HL-60 (cell line): ENCODE results near the gene MXRA7.

ENCODE experiments used
- DNase-seq, 2 experiments: peaks; one replicate each; pipeline ENCODE4 v3.0.0-alpha.2; 2010 to 2020; ENCODE audit warnings: low read depth in 1 of 2, low spot score in 1 of 2
- H3K27ac ChIP-seq: fragments of 250-450 bp; sonication (Bioruptor Pico); replicated peaks from 2 replicates; pipeline ENCODE4 v1.5.1; 2020; ENCODE audit warnings: mild to moderate bottlenecking, moderate library complexity
- H3K27me3 ChIP-seq: fragments of 250-450 bp; sonication (Bioruptor Pico); 2 replicates; pipeline ENCODE4 v1.5.1; 2021; ENCODE audit warnings: mild to moderate bottlenecking, moderate library complexity; ENCODE audit not compliant: insufficient read depth, poor library complexity, severe bottlenecking
- H3K4me3 ChIP-seq: replicated peaks from 2 replicates; pipeline ENCODE4 v1.5.1; 2011; ENCODE audit warnings: mild to moderate bottlenecking, control low read depth, low read length; ENCODE audit not compliant: insufficient read depth
- CTCF ChIP-seq: IDR thresholded peaks from one replicate; pipeline ENCODE4 v1.5.1; 2011; ENCODE audit warnings: low read length, control low read depth, inconsistent platforms; ENCODE audit not compliant: insufficient read depth
- GABPA ChIP-seq: IDR thresholded peaks from 2 replicates; pipeline ENCODE4 v1.6.1; 2012; ENCODE audit warnings: low read depth
- POLR2AphosphoS5 ChIP-seq: IDR thresholded peaks from 2 replicates; pipeline ENCODE4 v1.6.1; 2012; ENCODE audit warnings: low read depth
- REST ChIP-seq: IDR thresholded peaks from 2 replicates; pipeline ENCODE4 v1.6.1; 2012; ENCODE audit warnings: low read depth; ENCODE audit not compliant: insufficient replicate concordance
- SPI1 ChIP-seq: IDR thresholded peaks from 2 replicates; pipeline ENCODE4 v1.6.1; 2012; ENCODE audit warnings: low read depth, mild to moderate bottlenecking, borderline replicate concordance

The MXRA7 gene

GRCh38 chr17:76644995-76645394, 65.8 kb downstream of the MXRA7 start:
- H3K27ac ChIP-seq, result no peak overlapping the region
- TF ChIP-seq CTCF (no peak), REST (no peak), POLR2AphosphoS5 (no peak), SPI1 (no peak), GABPA (no peak)
- no peak overlapping the region for H3K4me3 ChIP-seq
- no peak for DNase-seq
- H3K27me3 ChIP-seq, result no peaks in the 10 kb centered on the region

- TF ChIP-seq REST, result no peak
- no peak for TF ChIP-seq POLR2AphosphoS5
- no peak within 1 kb of the TSS for H3K27ac ChIP-seq
- no peak within 1 kb of the TSS for H3K4me3 ChIP-seq
- DNase-seq, result no peak
- H3K27me3 ChIP-seq, result no peaks in the 10 kb centered on the region
Measured at GRCh38 chr17:76643553-76644148, 67.1 kb downstream of the MXRA7 start, which contains the start of gene ST6GALNAC1. Gene ST6GALNAC1 (minus strand): TSS chr17:76643757. CDS start chr17:76643638, 119 bp downstream.

GRCh38 chr17:76642994-76643393, 67.8 kb downstream of the MXRA7 start:
- no peak for DNase-seq
- TF ChIP-seq SPI1, result no peak
- no peak for TF ChIP-seq POLR2AphosphoS5
- TF ChIP-seq REST, result no peak
- no peak for TF ChIP-seq CTCF
- TF ChIP-seq GABPA, result no peak
- Histone ChIP-seq H3K27me3 (no peaks in the 10 kb centered on the region), H3K4me3 (no peak overlapping the region), H3K27ac (no peak overlapping the region)
